ENCODE measurements around the gene GRB7. TPM values are rescaled to one million over a fixed set of nuclear protein-coding genes. Genes with fewer than 3 reads are reported as not detected.
A peak's percentile ranks its signal among the peaks of the same experiment; 100 is the strongest.

Gene GRB7
- total RNA-seq = not detected
- not detected for polyA plus RNA-seq

DNA sequence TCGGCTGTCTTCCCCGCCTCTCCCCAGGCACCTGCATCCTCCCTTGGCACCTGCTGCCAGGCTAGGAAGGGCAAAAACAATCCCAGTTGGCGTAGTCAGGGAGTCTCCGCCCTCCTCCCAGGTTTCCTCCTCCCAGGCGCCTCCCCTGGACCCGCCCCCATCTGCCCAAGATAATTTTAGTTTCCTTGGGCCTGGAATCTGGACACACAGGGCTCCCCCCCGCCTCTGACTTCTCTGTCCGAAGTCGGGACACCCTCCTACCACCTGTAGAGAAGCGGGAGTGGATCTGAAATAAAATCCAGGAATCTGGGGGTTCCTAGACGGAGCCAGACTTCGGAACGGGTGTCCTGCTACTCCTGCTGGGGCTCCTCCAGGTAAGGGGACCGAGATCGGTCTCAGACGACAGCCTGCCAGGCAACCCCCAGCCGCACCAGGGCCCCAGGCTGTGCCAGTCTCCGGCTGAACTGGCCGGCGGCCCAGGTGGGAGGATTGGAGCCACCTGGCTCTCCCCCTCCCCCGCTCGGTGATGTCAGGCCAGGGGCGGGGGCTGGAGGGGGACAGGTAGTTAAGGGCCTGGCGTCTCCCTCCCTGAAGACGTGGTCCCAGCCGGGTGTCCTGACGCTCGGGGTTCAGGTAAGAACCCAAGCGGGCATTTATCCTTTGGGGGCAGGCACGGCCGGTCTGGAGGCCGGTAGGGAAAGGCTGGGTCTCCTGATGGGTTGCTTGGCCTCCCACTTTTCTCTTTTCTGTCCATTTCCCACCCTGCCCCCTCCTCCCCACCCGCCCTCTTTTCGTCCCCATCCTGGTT, at the start of gene GRB7:
Gene GRB7, plus strand, starts transcription at position 179 of the 808 bp plus-strand sequence. CDS start 4,364 bp downstream, outside the sequence.
- H3K4me3 ChIP-seq (ENCODE audit: low read depth, low read length) = no peak within 1 kb of the TSS
- H3K27me3 ChIP-seq (ENCODE audit: control insufficient read depth, insufficient read depth, low read length) = no peaks in the 10 kb centered on the region
- DNase-seq (no peak), ATAC-seq (ENCODE audit: low read depth in 2 of 2) (no peak)
- Mint-ChIP-seq H3K27ac (peak within 1 kb of the TSS in 1 of 3 donors; percentile 38), H3K4me3 (peak within 1 kb of the TSS; percentile 12 to 85 (median 59)), H3K36me3 (no peaks in the 10 kb centered on the region), H3K4me1 (peaks cover 0 to 22% (median 4%) of the 10 kb centered on the region in 4 donors), H3K27me3 (peaks cover 38% of the 10 kb centered on the region), H3K9me3 (peaks cover 0 to 1% (median 0%) of the 10 kb centered on the region in 7 donors)
- no peaks in the 10 kb centered on the region for H3K36me3 ChIP-seq (ENCODE audit: control insufficient read depth, insufficient read depth, low read length)
- no peaks in the 10 kb centered on the region for H3K9me3 ChIP-seq (ENCODE audit: control insufficient read depth in 2 of 2, low read length in 2 of 2)
- H3K27ac ChIP-seq (ENCODE audit: insufficient read depth, low read length, poor library complexity, severe bottlenecking) = no peak within 1 kb of the TSS
- H3K4me1 ChIP-seq (ENCODE audit: control insufficient read depth, insufficient read depth, low read length, poor library complexity, severe bottlenecking) = peaks cover 16% of the 10 kb centered on the region

DNA sequence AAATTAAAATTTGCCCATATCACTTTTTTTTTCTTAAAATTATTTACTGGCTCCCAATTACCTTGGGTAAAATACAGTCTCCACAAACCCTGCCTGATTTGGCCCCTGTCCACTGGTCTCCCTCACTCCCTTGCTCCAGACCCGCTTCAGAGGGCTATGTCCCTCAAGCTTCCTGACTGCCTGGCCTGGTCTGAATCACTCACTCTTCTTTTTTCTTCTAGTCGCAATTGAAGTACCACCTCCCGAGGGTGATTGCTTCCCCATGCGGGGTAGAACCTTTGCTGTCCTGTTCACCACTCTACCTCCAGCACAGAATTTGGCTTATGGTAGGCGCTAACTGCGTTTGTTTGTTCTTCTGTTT, 49.3 kb upstream of the GRB7 start:
- no peaks in the 10 kb centered on the region for H3K27me3 Mint-ChIP-seq
- H3K9me3 ChIP-seq (ENCODE audit: control insufficient read depth in 2 of 2, low read length in 2 of 2) = no peaks in the 10 kb centered on the region
- H3K36me3 Mint-ChIP-seq = peaks cover 13% of the 10 kb centered on the region
- H3K27me3 ChIP-seq (ENCODE audit: control insufficient read depth, insufficient read depth, low read length) = no peaks in the 10 kb centered on the region
- H3K36me3 ChIP-seq (ENCODE audit: control insufficient read depth, insufficient read depth, low read length) = peaks cover 10% of the 10 kb centered on the region
- H3K4me3 Mint-ChIP-seq = peak overlapping the region; percentile 97 to 99 (median 98)
- H3K27ac ChIP-seq (ENCODE audit: insufficient read depth, low read length, poor library complexity, severe bottlenecking) = peak overlapping the region; percentile 86
- peaks cover 21% of the 10 kb centered on the region for H3K4me1 ChIP-seq (ENCODE audit: control insufficient read depth, insufficient read depth, low read length, poor library complexity, severe bottlenecking)
- H3K27ac Mint-ChIP-seq = peak overlapping the region; percentile 96 to 99 (median 98)
- DNase-seq = no peak
- peak overlapping the region; percentile 93 for H3K4me3 ChIP-seq (ENCODE audit: low read depth, low read length)
- peaks cover 0 to 4% (median 0%) of the 10 kb centered on the region in 7 donors for H3K9me3 Mint-ChIP-seq
- peaks cover 9 to 31% (median 21%) of the 10 kb centered on the region in 4 donors for H3K4me1 Mint-ChIP-seq
- no peak for ATAC-seq (ENCODE audit: low read depth in 2 of 2)

GRCh38 chr17:39688945-39689344, 48.8 kb upstream of the GRB7 start:
- no peak for ATAC-seq (ENCODE audit: low read depth in 2 of 2)
- H3K36me3 ChIP-seq (ENCODE audit: control insufficient read depth, insufficient read depth, low read length) = peaks cover 8% of the 10 kb centered on the region
- no peak for DNase-seq
- H3K27me3 ChIP-seq (ENCODE audit: control insufficient read depth, insufficient read depth, low read length) = no peaks in the 10 kb centered on the region
- Mint-ChIP-seq H3K9me3 (peaks cover 0 to 4% (median 0%) of the 10 kb centered on the region in 7 donors), H3K36me3 (peaks cover 12% of the 10 kb centered on the region), H3K4me3 (peak overlapping the region; percentile 72 to 98 (median 97)), H3K4me1 (peaks cover 9 to 31% (median 21%) of the 10 kb centered on the region in 4 donors), H3K27ac (peak overlapping the region in 2 of 3 donors; percentile 36 to 98), H3K27me3 (no peaks in the 10 kb centered on the region)
- H3K4me1 ChIP-seq (ENCODE audit: control insufficient read depth, insufficient read depth, low read length, poor library complexity, severe bottlenecking) = peaks cover 21% of the 10 kb centered on the region
- peak overlapping the region; percentile 93 for H3K4me3 ChIP-seq (ENCODE audit: low read depth, low read length)
- H3K27ac ChIP-seq (ENCODE audit: insufficient read depth, low read length, poor library complexity, severe bottlenecking) = no peak overlapping the region
- H3K9me3 ChIP-seq (ENCODE audit: control insufficient read depth in 2 of 2, low read length in 2 of 2) = no peaks in the 10 kb centered on the region

- Histone ChIP-seq H3K27me3 (ENCODE audit: control insufficient read depth, insufficient read depth, low read length) (peaks cover 2% of the 10 kb centered on the region), H3K27ac (ENCODE audit: insufficient read depth, low read length, poor library complexity, severe bottlenecking) (no peak overlapping the region), H3K4me3 (ENCODE audit: low read depth, low read length) (no peak overlapping the region), H3K4me1 (ENCODE audit: control insufficient read depth, insufficient read depth, low read length, poor library complexity, severe bottlenecking) (no peaks in the 10 kb centered on the region), H3K9me3 (ENCODE audit: control insufficient read depth in 2 of 2, low read length in 2 of 2) (no peaks in the 10 kb centered on the region), H3K36me3 (ENCODE audit: control insufficient read depth, insufficient read depth, low read length) (no peaks in the 10 kb centered on the region)
- H3K4me1 Mint-ChIP-seq = peaks cover 0 to 9% (median 4%) of the 10 kb centered on the region in 4 donors
- no peak for DNase-seq
- no peaks in the 10 kb centered on the region for H3K9me3 Mint-ChIP-seq
- no peak overlapping the region for H3K4me3 Mint-ChIP-seq
- peaks cover 31% of the 10 kb centered on the region for H3K27me3 Mint-ChIP-seq
- ATAC-seq (ENCODE audit: low read depth in 2 of 2) = no peak
- H3K27ac Mint-ChIP-seq = no peak overlapping the region
- no peaks in the 10 kb centered on the region for H3K36me3 Mint-ChIP-seq
Observed at GRCh38 chr17:39694593-39694992, 43.1 kb upstream of the GRB7 start.

DNA sequence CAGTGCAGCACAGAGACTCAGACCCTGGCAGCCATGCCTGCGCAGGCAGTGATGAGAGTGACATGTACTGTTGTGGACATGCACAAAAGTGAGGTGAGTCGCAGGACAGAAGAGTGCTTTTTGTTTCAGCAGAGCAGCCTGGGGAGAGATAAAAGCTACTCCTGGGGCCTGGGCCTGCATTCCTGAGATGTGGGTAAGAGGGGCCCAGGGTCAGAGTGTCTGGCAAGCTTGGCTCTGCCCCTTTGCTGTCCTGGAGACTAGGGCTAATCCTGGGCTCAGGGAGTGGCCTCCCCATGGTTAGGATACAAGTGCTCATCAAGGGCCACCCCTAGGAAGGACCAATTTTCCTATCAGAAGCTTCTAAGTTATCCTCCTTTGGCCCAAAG, 42.7 kb upstream of the GRB7 start:
- DNase-seq (no peak), ATAC-seq (ENCODE audit: low read depth in 2 of 2) (no peak)
- peaks cover 2% of the 10 kb centered on the region for H3K27me3 ChIP-seq (ENCODE audit: control insufficient read depth, insufficient read depth, low read length)
- Mint-ChIP-seq H3K27ac (no peak overlapping the region), H3K4me1 (peaks cover 0 to 11% (median 7%) of the 10 kb centered on the region in 4 donors), H3K9me3 (no peaks in the 10 kb centered on the region), H3K27me3 (peaks cover 35% of the 10 kb centered on the region), H3K4me3 (no peak overlapping the region), H3K36me3 (no peaks in the 10 kb centered on the region)
- H3K4me1 ChIP-seq (ENCODE audit: control insufficient read depth, insufficient read depth, low read length, poor library complexity, severe bottlenecking) = peaks cover 4% of the 10 kb centered on the region
- no peaks in the 10 kb centered on the region for H3K36me3 ChIP-seq (ENCODE audit: control insufficient read depth, insufficient read depth, low read length)
- H3K9me3 ChIP-seq (ENCODE audit: control insufficient read depth in 2 of 2, low read length in 2 of 2) = no peaks in the 10 kb centered on the region
- no peak overlapping the region for H3K4me3 ChIP-seq (ENCODE audit: low read depth, low read length)
- H3K27ac ChIP-seq (ENCODE audit: insufficient read depth, low read length, poor library complexity, severe bottlenecking) = no peak overlapping the region

- peaks cover 0 to 3% (median 0%) of the 10 kb centered on the region in 7 donors for H3K9me3 Mint-ChIP-seq
- Histone ChIP-seq H3K27ac (ENCODE audit: insufficient read depth, low read length, poor library complexity, severe bottlenecking) (no peak overlapping the region), H3K36me3 (ENCODE audit: control insufficient read depth, insufficient read depth, low read length) (no peaks in the 10 kb centered on the region), H3K4me3 (ENCODE audit: low read depth, low read length) (no peak overlapping the region), H3K27me3 (ENCODE audit: control insufficient read depth, insufficient read depth, low read length) (peaks cover 10% of the 10 kb centered on the region), H3K4me1 (ENCODE audit: control insufficient read depth, insufficient read depth, low read length, poor library complexity, severe bottlenecking) (peaks cover 11% of the 10 kb centered on the region), H3K9me3 (ENCODE audit: control insufficient read depth in 2 of 2, low read length in 2 of 2) (no peaks in the 10 kb centered on the region)
- H3K27me3 Mint-ChIP-seq = peaks cover 48% of the 10 kb centered on the region
- no peak overlapping the region for H3K4me3 Mint-ChIP-seq
- H3K27ac Mint-ChIP-seq = no peak overlapping the region
- no peak for DNase-seq
- H3K4me1 Mint-ChIP-seq = peaks cover 0 to 20% (median 7%) of the 10 kb centered on the region in 4 donors
- no peak for ATAC-seq (ENCODE audit: low read depth in 2 of 2)
- no peaks in the 10 kb centered on the region for H3K36me3 Mint-ChIP-seq
Observed at GRCh38 chr17:39696731-39697130, 41.0 kb upstream of the GRB7 start.

DNA sequence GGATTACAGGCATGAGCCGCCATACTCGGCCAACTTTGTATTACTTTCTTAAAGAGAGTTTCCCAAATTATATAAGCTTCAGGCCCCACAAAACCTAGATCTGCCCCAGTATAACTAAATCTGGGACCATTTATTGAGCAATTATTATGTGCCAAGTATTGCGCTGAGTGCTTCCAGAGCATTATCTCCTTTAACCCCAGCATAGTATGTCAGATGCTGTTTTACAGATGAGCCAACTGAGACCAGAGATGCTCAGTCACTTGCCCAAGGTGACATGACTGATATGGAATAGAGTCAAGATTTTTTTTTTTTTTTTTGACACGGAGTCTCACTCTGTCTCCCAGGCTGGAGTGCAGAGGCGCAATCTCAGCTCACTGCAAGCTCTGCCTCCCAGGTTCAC, 39.8 kb upstream of the GRB7 start:
- Histone ChIP-seq H3K4me3 (ENCODE audit: low read depth, low read length) (no peak overlapping the region), H3K27me3 (ENCODE audit: control insufficient read depth, insufficient read depth, low read length) (peaks cover 10% of the 10 kb centered on the region), H3K27ac (ENCODE audit: insufficient read depth, low read length, poor library complexity, severe bottlenecking) (no peak overlapping the region), H3K36me3 (ENCODE audit: control insufficient read depth, insufficient read depth, low read length) (no peaks in the 10 kb centered on the region), H3K4me1 (ENCODE audit: control insufficient read depth, insufficient read depth, low read length, poor library complexity, severe bottlenecking) (peaks cover 11% of the 10 kb centered on the region), H3K9me3 (ENCODE audit: control insufficient read depth in 2 of 2, low read length in 2 of 2) (no peaks in the 10 kb centered on the region)
- ATAC-seq (ENCODE audit: low read depth in 2 of 2) = no peak
- Mint-ChIP-seq H3K4me3 (no peak overlapping the region), H3K27me3 (peaks cover 57% of the 10 kb centered on the region), H3K27ac (no peak overlapping the region), H3K4me1 (peaks cover 0 to 20% (median 7%) of the 10 kb centered on the region in 4 donors), H3K9me3 (peaks cover 0 to 3% (median 0%) of the 10 kb centered on the region in 7 donors), H3K36me3 (no peaks in the 10 kb centered on the region)
- no peak for DNase-seq

Data from CD4-positive, CD25-positive, alpha-beta regulatory T cell (primary cell).